ENCODE data around the gene ZGLP1. TPM values are rescaled to one million over a fixed set of nuclear protein-coding genes. Genes with fewer than 3 reads are reported as not detected.

ZGLP1 gene
- total RNA-seq, 1 donor, result 0.63 TPM

- H3K4me3 ChIP-seq (ENCODE audit: low read depth, low read length), result no peak overlapping the region
- no peak for DNase-seq (ENCODE audit: low read depth)
- no peak for TF ChIP-seq CTCF (IDR thresholded peaks at IDR 0.05; ENCODE audit: insufficient read depth, low read length)
Measured at GRCh38 chr19:10317857-10318462, 8.3 kb upstream of the ZGLP1 start.

- no peak for DNase-seq (ENCODE audit: low read depth)
- H3K4me3 ChIP-seq (ENCODE audit: low read depth, low read length), result no peak overlapping the region
- TF ChIP-seq CTCF (IDR thresholded peaks at IDR 0.05; ENCODE audit: insufficient read depth, low read length), result no peak
Measured at GRCh38 chr19:10317045-10317856, 7.6 kb upstream of the ZGLP1 start.

GRCh38 chr19:10316229-10317044, 6.8 kb upstream of the ZGLP1 start:
- DNase-seq (ENCODE audit: low read depth), result no peak
- TF ChIP-seq CTCF (IDR thresholded peaks at IDR 0.05; ENCODE audit: insufficient read depth, low read length), result no peak
- H3K4me3 ChIP-seq (ENCODE audit: low read depth, low read length), result no peak overlapping the region

- DNase-seq (ENCODE audit: low read depth), result peak; percentile 77
- no peak for TF ChIP-seq CTCF (IDR thresholded peaks at IDR 0.05; ENCODE audit: insufficient read depth, low read length)
- peak within 1 kb of the TSS; percentile 96 for H3K4me3 ChIP-seq (ENCODE audit: low read depth, low read length)
Measured at GRCh38 chr19:10315335-10316214, 6.0 kb upstream of the ZGLP1 start, which contains the start of gene FDX2. FDX2 (minus strand) TSS chr19:10316015; CDS start chr19:10315996, 19 bp downstream.

GRCh38 chr19:10306327-10306726, 3.3 kb downstream of the ZGLP1 start:
- no peak for TF ChIP-seq CTCF (IDR thresholded peaks at IDR 0.05; ENCODE audit: insufficient read depth, low read length)
- H3K4me3 ChIP-seq (ENCODE audit: low read depth, low read length), result no peak overlapping the region
- DNase-seq (ENCODE audit: low read depth), result no peak

Measured in fibroblast of the aortic adventitia (primary cell).